Cortex of kidney (tissue), 1 donor: Measurements from ENCODE around the gene EDC3.
"Not testable (repeated sequence)": the region's sequence is repeated elsewhere in the genome, so short reads cannot be mapped to it uniquely, and the experiment has no call there.

Experiments
- DNase-seq: peaks from one replicate; lab custom pipeline; 2025; lab: John Stamatoyannopoulos, UW

The EDC3 gene, protein sequence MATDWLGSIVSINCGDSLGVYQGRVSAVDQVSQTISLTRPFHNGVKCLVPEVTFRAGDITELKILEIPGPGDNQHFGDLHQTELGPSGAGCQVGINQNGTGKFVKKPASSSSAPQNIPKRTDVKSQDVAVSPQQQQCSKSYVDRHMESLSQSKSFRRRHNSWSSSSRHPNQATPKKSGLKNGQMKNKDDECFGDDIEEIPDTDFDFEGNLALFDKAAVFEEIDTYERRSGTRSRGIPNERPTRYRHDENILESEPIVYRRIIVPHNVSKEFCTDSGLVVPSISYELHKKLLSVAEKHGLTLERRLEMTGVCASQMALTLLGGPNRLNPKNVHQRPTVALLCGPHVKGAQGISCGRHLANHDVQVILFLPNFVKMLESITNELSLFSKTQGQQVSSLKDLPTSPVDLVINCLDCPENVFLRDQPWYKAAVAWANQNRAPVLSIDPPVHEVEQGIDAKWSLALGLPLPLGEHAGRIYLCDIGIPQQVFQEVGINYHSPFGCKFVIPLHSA

DNA sequence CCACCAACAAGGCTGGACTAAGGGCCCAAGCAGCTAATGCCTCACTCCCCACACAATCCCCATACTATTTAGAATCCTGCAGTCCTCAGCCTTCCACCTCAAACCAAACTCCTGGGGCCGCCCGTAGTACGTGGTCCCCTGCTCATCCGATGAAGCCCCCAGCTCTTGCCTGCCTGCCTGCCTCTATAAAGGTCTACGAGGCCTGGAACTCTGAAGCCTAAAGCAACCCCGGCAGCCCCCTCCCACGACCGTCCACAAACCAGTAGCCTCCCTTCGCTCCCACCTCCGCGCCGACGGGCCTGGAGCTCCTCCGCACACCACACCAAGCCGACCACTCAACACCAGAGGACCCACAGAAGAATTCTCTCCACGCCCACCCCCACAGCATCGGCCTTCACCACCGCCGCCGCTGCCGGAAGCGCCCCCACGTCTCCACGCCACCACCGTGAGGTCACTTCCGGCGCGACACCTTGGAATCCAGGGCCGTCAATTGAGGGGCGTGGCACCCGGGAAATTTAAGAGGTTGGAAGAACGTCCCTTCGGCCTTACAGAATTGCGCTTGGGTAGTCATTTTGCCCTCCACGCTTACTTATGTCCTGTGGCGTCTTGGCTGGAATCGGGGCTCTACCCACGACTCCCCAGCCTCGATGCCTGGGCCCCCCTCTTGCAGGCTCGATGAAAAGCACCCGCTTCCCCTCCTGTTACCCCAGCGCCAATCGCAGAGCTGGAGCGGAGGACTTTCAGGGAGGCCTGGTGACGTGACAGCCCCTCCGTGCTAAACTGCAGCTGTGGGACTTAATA lies at the start of gene EDC3:
Gene EDC3 (minus strand): TSS at position 428 of the 801 bp plus-strand sequence. CDS start 20,900 bp downstream, outside the sequence.
- DNase-seq = no peak

DNA sequence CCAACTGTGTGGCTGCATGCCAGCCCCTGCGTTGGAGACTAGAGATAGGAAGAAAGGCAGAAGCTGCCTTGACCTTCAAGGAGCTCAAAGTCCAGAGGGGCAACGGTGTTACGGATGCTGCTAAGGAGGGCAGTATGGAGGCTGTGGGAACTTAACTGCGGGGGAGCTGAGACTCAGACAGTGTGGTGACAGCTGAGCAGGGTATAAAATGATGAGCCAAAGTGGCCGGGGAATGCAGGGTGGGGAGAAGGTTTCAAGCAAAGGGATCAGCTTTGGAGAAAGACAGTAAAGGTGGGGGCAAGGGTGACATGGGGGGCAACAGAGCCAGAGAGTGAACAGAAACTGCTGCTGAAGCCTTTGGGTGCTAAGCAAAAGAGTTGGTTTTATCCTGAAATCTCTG lies 46.6 kb upstream of the EDC3 start:
- DNase-seq = no peak

DNA sequence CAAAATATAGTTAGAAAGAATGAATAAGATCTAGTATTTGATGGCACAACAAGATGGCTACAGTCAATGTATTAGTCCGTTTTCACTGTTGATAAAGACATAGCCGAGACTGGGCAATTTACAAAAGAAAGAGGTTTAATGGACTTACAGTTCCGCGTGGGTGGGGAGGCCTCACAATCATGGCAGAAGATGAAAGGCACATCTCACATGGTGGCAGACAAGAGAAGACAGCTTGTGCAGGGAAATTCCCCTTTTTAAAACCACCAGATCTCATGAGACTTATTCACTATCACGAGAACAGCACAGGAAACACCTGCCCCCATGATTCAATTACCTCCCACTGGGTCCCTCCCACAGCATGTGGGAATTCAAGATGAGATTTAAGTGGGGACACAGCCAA lies 42.4 kb upstream of the EDC3 start:
- DNase-seq = not testable (repeated sequence)

DNA sequence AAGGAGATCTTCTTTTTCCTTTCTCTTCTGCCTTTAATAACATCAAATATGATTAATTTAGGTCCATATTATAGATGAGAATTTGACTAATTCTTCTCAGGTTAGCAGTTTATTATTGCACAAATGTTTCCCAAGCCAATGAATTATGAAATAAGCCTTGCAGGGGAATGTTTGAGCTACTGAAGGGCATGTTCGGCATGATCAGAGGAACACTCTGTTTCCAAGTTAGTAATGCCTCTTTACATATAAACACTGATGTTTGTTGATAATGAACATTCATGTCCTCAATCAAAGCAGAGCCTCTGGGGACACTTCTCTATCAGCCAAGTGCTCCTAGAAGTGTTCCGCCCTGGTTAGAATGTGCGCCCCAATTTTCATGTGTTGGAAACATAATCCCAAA lies 39.5 kb upstream of the EDC3 start:
- no peak for DNase-seq

DNA sequence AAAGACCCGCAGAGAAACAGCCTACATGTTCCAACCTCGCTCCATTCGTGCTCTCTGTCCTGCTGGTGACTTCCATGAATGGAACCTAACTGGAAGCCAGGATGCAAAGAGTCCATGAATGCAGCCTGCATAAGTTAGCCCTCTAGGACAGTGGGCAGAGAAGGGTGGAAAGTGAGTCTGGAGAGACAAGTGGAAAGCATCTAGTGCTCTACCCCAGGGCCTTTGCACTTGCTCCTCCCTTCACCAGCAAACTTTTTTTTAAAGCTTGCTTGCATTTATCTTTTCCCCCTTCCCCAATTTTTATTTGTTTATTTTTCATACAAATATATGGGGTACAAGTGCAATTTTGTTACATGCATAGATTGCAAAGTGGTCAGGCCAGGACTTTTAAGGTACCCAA lies 37.4 kb upstream of the EDC3 start:
- DNase-seq = no peak

DNA sequence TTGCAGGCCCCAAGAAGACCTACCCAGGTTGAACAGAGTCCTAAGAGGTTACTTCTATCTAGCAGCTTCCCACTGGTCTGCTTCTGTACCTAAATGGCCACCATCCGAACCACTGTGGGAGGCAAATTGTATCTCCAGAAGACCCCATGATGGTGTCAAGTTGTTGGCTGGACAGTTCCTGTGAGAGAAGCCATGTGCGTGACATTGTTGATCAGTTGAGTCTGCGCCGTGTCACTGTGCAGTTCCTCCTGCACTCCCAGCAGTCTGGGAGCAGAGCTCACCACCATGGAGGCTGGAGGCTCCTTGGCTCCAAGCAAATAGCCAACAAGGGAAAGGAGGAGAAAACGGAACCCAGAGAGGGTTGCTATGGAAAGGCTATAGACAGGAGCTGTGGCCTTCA lies 37.0 kb upstream of the EDC3 start:
- no peak for DNase-seq

DNA sequence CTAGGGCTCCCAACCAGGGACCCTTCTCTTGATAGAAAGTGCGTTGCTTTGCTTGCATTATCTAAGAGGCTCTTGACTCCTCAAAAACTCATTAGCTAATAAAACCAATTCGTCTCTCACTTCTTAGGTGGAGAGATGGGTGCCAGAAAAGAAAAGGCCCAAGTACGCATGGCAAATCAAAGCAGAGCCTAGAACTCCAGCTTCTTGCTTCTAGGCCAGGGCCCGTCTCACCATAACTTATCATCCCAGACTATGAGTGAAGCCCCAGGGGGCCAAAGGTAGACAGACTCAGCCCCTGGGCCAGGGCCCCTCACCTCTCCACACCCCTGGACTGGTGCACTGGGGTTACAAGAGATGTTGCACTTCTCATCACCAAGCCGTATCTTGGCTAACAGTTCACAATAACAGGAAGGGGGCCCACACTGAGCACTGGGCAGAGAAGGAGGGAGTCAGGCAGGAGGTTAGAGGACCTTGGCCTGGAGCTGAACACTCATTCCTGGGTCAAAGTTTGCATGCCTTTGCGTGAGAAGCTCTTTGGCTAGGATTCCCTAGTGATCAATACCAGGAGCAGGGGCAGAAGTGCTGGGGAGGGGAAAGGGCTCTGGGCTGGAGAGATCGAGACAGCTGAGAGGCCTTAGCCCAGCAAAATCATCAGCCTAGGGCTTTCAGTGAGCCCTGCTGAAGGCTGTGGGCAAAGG lies 34.9 kb upstream of the EDC3 start:
- DNase-seq = no peak

DNA sequence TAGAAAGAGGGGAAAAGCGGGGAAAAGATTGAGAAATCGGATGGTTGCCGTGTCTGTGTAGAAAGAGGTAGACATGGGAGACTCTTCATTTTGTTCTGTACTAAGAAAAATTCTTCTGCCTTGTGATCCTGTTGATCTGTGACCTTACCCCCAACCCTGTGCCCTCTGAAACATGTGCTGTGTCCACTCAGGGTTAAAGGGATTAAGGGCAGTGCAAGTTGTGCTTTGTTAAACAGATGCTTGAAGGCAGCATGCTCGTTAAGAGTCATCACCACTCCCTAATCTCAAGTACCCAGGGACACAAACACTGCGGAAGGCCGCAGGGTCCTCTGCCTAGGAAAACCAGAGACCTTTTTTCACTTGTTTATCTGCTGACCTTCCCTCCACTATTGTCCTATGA lies 33.5 kb upstream of the EDC3 start:
- DNase-seq = not testable (repeated sequence)

DNA sequence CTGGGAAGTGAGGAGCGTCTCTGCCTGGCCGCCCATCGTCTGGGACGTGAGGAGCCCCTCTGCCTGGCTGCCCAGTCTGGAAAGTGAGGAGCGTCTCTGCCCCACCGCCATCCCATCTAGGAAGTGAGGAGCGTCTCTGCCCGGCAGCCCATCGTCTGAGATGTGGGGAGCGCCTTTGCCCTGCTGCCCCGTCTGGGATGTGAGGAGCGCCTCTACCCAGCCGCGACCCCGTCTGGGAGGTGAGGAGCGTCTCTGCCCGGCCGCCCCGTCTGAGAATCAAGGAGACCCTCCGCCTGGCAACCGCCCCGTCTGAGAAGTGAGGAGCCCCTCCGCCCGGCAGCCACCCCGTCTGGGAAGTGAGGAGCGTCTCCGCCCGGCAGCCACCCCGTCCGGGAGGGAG lies 32.9 kb upstream of the EDC3 start:
- not testable (repeated sequence) for DNase-seq

DNA sequence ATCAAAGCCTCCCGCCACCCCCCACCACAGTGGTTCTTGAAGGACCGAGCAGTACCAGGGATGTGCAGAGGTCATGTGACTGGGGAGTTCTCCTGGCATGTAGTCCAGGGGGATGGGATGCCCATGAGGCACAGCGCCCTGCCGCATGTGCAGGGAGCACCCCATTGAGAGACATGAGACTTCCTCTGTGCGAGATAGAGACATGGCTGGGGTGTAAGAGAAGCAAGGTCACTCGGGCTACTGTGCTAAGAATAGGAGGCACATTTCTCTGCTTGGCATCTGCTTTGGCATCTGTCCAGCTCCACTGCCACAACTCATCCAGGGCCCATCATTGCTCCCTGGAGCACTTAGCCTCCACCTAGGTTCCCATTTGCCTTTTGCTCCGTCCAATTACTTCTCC lies 31.9 kb upstream of the EDC3 start:
- no peak for DNase-seq

DNA sequence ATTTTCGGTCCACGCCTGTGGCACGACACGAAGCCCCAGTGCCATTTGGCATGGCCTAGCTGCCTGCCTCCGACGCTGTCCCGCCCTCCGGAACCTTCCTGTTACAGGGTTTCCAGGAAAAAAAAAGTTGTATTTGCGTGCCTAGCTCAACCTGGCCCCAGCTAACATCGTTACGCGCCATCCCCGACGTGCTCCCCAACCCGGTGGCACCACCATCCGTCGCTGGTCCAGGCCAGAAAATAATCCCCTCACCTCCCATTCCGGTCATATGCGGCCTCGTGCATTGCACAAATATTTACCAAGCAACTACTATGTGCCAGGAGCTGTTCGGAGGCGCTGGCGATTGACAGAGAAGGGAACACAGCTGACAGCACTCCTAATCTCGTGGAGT lies 30.9 kb upstream of the EDC3 start:
- no peak for DNase-seq

DNA sequence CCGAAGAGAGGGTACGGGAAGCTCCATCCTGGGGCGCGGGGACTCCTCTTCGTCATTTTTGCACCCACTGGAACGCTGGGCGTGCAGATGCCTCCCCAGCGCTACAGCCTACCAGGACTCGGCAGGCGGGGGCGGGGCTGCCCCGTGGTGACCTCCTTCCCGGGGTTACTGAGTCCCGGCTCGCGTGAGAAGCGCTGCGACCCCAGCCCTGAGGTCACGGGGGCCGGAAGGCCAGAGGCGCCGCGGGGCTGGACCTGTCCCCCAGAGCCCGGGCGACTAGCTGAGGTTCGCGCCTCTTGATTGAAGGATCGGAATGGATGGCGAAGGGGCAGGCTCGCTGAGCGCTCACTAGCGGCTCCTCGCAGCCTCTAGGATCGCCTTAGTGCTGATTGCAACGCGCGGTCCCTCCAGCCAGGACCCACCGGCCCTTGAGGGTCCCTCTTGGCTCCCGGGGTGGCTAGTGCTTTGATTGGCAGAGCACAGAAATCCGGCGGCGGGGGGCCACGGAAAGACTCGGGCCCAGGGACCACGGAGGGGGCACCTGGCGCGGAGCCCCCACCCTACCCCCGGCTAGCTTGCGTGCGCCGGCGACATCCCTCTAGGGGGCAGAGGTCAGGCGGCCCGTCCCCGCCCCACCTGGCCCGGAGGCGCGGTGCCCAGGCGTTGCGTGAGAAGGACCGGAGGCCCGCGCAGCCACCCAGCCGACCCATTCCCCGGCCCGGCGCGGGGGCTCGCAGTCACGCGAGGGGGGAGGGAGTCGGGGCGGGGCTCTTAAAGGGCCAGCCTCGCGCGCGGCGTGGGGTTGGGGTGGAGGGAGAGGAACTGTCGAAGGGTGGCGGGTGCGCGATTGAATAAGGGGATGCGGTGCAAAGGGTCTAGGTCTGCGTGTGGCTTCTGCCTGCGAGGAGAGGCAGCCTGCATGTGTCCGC lies 30.3 kb upstream of the EDC3 start:
- no peak for DNase-seq

DNA sequence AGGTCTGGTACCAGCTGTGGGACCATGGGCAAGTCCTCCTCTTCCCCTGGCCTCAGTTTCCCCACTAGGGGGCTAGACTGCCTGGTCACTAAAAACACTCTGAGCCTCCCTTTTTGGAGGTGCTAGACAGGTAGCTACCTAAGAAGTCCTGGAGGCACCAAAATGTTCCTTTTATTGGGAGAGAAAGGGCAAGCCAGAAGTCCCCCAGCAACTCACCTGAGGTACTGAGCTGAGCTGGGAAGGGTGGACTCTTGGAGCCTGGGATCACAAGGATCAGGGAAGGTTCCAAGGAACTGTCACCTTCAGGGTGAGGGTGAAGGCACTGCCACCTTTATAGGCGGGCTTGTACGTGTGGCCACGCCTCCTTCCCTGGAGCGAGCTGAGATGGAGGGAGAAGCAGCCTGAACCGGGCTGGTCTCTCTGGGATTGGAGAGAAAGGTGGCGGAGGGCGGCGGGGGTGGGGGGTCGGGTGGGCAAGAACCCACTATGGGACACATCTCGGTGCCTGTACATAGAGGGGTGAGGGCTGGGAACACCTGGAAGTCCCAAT lies 29.5 kb upstream of the EDC3 start, which contains the start of gene CYP1A1:
Gene CYP1A1 (minus strand): TSS at position 304 of the 550 bp plus-strand sequence. CDS start 2,431 bp downstream, outside the sequence.
- no peak for DNase-seq

DNA sequence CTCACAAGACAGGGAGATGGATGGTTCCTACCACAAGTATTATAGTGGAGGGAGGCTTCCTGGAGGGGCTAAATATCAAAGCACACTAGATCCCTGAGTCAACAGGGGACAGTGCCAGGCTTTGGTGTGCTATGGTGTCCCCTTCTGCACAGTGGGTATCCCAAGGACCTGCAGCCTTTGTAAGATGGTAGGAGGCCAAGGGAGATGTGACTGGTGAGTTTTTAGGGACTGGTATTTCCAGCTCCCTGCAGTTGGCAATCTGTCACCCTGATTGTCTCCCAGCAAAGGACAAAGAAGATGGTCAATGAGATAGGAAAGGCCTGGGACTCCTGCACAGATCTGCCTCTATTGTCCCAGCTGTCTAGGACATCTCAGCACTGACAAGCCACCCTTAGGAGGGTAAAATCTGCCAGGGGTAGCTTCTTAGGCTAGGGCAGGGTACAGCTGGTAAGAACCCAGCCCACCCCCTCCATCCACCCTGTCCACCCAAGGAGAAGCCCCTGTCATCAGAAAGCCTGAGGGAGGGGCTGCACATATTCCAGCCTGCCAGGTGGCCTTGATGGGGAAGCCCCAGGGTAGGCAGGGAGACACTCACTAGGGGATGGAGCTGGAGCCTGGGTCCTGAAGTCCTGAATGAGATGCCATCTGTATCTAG lies 28.9 kb upstream of the EDC3 start:
- DNase-seq = no peak

DNA sequence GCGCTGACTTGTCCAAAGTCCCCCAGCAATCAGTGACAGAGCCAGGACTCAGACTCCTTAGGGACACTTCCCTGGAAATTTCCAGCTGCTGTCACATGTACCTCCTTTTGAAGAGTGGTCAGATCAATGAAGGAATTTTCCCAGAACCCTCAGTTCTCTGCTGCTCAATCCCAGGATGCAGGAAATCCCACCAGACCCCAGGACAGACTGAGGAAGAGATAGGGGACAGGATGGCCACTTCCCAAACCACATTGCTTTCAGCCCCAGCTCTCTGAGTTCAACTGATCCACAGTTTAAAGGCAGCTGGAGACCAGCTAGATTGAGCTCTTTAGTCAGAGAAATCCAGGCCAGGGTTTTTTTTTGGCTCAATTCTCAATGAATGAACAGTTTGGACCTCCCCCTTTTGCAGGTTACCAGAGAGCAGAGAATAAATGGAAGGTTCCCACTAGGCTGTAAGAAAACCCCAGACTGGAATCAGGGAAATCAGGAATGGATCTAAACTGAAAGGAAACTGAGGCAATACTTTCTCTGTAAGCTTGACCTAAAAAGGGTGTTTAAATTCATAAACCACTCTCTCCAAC lies 28.0 kb upstream of the EDC3 start:
- DNase-seq = no peak

DNA sequence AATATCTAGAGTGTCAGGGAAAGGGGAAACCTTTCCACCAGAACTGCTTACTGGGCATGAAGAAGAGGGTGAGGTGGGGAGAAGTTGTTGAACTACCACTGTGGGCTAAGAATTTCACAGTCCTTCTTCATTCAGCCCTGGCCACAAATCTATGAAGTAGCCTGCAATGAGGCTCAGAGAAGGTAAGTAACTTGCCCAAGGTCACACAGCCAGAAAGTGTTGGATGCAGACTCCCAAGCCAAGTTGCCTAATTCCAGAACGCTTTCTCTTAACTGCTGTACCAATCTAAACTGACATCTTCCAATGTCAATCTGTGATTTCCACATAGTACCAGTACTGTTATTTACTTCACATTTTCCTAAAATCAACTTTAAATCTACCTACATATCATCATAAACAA lies 27.4 kb upstream of the EDC3 start:
- DNase-seq = no peak

DNA sequence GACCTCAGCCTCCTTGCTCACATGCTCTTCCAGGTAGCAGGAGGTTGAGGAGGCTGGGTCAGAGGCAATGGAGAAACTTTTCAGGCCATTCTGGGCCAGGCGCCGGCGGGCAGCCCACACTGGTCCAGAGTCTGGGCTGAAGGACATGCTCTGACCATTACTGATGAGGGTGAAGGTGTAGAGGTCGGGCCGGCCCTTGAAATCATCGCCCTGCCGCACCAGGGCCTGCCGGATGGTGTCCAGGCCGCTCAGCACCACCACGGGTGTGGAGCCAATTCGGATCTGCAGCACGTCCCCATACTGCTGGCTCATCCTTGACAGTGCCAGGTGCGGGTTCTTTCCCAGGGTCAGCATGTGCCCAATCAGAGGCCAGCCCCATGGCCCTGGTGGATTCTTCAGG lies 26.8 kb upstream of the EDC3 start:
- DNase-seq = no peak

DNA sequence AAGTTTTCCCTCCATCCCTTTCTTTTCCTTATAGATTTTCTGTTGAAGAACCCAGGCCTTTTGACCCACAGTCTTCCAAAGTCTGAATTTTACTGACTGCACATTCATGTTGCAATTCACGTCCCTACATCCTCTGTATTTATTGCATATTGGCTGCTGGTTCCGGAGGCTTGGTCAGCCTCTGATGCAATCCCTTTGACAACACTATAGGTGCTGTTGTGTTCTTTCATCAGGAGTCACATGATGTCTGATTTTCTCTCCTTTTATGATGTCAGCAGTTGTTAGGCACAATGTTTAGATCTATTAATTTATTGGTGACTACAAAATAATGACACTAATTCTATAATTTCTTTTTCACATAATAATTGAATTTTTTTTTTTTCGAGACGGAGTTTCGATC lies 20.8 kb upstream of the EDC3 start:
- DNase-seq = no peak

DNA sequence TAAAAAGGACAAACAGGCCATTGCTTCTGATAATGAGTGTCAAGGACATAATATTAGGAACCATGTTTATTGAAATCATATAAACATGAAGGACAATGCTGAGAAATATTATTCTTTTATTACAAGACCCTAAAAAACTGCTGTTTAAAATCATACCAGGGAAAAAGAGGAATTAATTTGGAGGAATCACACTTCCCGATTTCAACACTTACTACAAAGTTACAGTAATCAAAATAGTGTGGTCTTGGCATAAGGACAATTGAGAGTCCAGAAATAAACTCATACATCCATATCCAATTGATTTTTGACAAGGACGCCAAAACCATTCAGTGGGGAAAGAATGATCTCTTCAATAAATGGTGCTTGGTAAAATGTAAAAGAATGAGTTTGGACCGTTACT lies 16.5 kb upstream of the EDC3 start:
- DNase-seq = no peak
